NCI-H2171 (cell line): ENCODE measurements around the gene CATSPERZ.
"Not testable (repeated sequence)": the region's sequence is repeated elsewhere in the genome, so short reads cannot be mapped to it uniquely, and the experiment has no call there.

Source experiments
- DNase-seq: peaks from one replicate; lab custom pipeline; 2025; lab: John Stamatoyannopoulos, UW

CATSPERZ gene

GRCh38 chr11:64321026-64321425 is 20.9 kb downstream of the CATSPERZ start:
- DNase-seq = no peak

- peak; percentile 33 for DNase-seq
These were observed 21.4 kb downstream of the CATSPERZ start for GRCh38 chr11:64321533-64321932.

GRCh38 chr11:64322925-64323260 is 22.7 kb downstream of the CATSPERZ start:
- DNase-seq = no peak

GRCh38 chr11:64323373-64323772 is 23.2 kb downstream of the CATSPERZ start:
- DNase-seq = no peak

- not testable (repeated sequence) for DNase-seq
These were observed 23.8 kb downstream of the CATSPERZ start for GRCh38 chr11:64323984-64324383.

GRCh38 chr11:64324692-64325469 is 24.7 kb downstream of the CATSPERZ start:
- DNase-seq = peak; percentile 33

GRCh38 chr11:64327375-64327774 is 27.2 kb downstream of the CATSPERZ start:
- no peak for DNase-seq

- no peak for DNase-seq
These were observed 27.8 kb downstream of the CATSPERZ start for GRCh38 chr11:64327993-64328392.

- no peak for DNase-seq
These were observed 30.7 kb downstream of the CATSPERZ start for GRCh38 chr11:64330888-64331287.

- no peak for DNase-seq
These were observed 31.6 kb downstream of the CATSPERZ start for GRCh38 chr11:64331569-64332371.

GRCh38 chr11:64333556-64333955 is 33.4 kb downstream of the CATSPERZ start:
- DNase-seq = no peak

- peak; percentile 97 for DNase-seq
These were observed 34.9 kb downstream of the CATSPERZ start for GRCh38 chr11:64334764-64335735.

- DNase-seq = no peak
These were observed 37.5 kb downstream of the CATSPERZ start for GRCh38 chr11:64337538-64338249.

GRCh38 chr11:64338716-64339115 is 38.6 kb downstream of the CATSPERZ start:
- DNase-seq = peak; percentile 78

GRCh38 chr11:64339286-64339685 is 39.1 kb downstream of the CATSPERZ start:
- DNase-seq = no peak

GRCh38 chr11:64339754-64340408 is 39.7 kb downstream of the CATSPERZ start, which contains the start of gene CCDC88B:
TSS of gene CCDC88B (plus strand) at chr11:64340204. CDS start at chr11:64340267, 63 bp downstream.
- no peak for DNase-seq

GRCh38 chr11:64340671-64341335 is 40.6 kb downstream of the CATSPERZ start:
- DNase-seq = no peak

- no peak for DNase-seq
These were observed 41.3 kb downstream of the CATSPERZ start for GRCh38 chr11:64341429-64341828.

GRCh38 chr11:64341851-64342791 is 42.0 kb downstream of the CATSPERZ start:
- peak; percentile 89 for DNase-seq
